NCI-H2029 treated with DMSO at 0.1 percent for 48 hours (cell line): ENCODE data around the gene RILPL2.
"Not testable (repeated sequence)": the region's sequence is repeated elsewhere in the genome, so short reads cannot be mapped to it uniquely, and the experiment has no call there.

Source experiments
- DNase-seq: peaks from one replicate; lab custom pipeline; 2025; lab: John Stamatoyannopoulos, UW

The RILPL2 gene

GRCh38 chr12:123382684-123383083 lies 53.8 kb downstream of the RILPL2 start:
- DNase-seq: no peak

DNA sequence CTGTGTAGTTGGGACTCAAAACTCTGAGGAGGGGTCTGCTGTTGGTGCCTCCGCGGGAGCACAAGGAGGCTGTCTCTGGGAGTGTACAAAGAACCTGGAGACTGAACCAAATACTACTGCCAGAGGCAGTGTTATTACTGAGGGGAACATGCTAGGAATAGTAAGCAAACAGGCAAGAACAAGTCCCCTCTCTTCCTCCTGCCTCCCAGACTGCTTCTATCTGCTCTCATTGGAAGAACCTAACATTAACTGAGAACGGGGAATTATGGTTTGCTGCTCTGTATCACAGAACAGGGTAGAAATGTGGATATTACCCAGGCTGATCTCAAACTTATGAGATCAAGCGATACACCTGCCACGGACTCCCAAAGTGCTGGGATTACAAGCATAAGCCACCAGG lies 57.1 kb downstream of the RILPL2 start:
- DNase-seq: no peak

- DNase-seq: not testable (repeated sequence)
These were observed 64.1 kb downstream of the RILPL2 start for GRCh38 chr12:123372415-123372814.

DNA sequence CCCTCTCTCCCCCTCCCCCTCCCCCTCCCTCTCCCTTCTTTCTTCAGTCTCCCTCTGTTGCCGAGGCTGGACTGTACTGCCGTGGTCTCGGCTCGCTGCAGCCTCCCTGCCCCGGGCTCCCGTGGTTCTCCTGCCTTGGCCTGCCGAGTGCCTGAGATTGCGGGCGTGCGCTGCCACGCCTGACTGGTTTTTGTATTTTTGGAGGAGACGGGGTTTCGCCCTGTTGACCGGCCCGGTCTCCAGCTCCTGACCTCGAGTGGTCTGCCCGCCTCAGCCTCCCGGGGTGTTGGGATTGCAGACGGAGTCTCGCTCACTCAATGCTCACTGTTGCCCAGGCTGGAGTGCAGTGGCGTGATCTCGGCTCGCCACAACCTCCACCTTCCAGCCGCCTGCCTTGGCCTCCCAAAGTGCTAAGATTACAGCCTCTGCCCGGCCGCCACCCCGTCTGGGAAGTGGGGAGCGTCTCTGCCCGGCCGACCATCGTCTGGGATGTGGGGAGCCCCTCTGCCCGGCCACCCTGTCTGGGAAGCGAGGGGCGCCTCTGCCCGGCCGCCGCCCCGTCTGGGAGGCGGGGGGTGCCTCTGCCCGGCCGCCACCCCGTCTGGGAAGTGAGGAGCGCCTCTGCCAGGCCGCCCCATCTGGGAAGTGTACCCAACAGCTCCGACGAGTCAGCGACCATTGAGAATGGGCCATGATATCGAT lies 64.7 kb downstream of the RILPL2 start:
- DNase-seq: not testable (repeated sequence)

DNA sequence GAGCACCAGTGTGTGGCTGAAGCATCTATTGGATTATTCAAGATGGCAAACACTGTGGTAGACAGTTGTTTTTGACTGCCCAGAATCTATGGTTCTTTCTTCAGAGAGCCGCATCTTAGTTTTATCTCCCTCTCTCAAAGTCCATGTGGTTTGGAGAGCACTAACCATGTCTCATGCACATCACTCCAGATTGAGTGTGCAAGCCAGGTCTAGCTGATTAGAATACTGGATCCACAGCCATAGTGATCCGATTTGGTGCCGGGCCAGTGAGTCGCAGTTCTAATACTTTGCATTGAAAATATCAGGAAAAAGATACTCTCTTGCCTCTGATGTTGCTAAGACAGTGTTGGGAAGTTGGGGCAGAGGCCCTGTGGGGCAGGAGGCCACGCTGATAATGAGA lies 67.3 kb downstream of the RILPL2 start:
- DNase-seq: no peak

- not testable (repeated sequence) for DNase-seq
These were observed 68.1 kb downstream of the RILPL2 start for GRCh38 chr12:123368431-123368830.

DNA sequence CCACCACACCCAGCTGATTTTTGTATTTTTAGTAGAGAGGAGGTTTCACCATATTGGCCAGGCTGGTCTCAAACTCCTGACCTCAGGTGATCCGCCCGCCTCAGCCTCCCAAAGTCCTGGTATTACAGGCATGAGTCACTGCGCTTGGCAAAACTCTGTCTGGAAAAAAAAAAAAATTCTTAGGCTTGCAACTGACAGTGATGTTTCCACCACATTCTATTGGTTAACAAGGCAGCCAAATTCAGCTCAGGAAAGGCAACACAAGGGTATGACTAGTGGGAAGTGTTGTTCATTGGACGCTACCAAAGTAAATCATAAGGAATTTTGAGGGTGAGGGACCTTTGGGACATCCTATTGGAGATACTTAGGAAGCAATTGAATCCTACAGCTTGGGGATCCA lies 69.0 kb downstream of the RILPL2 start:
- no peak for DNase-seq
